Gastrocnemius medialis (tissue), 4 donors: ENCODE data around the gene MEAF6.

ENCODE experiments used
- POLR2A ChIP-seq, 2 donors: fragments of 450-650 bp; IDR thresholded peaks; one replicate each; pipeline ENCODE4 v1.6.1; 2017; ENCODE audit warnings: antibody characterized with exemption in 2 of 2, mild to moderate bottlenecking in 2 of 2, moderate library complexity in 2 of 2
- TF ChIP-seq, protein P1 (sequence below), 5 experiments: fragments of 450-650 bp in 3 of 5; fragments of 200-600 bp in 2 of 5; sonication (generic) in 2 of 5; IDR thresholded peaks in 4 of 5; conservative IDR thresholded peaks in 1 of 5; 1 replicate in 4 of 5; 2 replicates in 1 of 5; pipeline ENCODE4 v1.5.1; 2016 to 2019; ENCODE audit warnings: antibody characterized with exemption in 5 of 5, mild to moderate bottlenecking in 3 of 5, moderate library complexity in 3 of 5

DNA sequence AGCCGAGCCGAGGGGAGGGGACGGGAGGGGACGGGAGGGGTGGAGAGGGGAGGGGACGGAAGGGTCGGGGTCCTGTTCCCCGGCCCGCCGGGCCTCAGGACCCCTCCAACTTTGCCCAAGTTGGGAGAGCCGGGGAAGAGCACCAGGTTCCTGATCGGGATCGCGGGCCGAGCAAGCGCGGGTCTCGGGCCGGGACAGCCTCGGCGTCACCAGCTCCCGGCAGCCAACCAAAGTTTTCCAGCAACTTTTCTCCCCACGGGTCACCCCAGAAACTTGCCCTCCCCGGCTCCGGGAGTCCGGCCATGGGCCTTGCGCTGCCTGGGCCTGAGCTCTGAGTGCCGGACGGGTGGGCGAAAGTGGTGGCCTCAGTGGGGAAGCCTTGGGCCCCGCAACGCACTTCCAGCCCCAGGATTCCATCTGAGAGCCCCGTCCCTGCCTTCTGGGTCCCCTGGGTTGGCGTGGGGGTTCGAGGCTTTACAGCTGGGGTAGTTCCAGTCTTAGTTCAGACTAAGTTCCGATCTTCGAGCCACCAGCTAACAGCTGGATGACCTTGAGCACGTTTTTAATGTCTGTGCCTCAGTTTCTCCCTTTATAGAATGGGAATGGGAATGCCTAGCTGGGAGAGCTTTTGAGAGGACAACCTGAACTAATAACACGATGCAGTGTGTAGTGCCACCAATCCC is 39.7 kb downstream of the MEAF6 start:
- TF ChIP-seq POLR2A (IDR thresholded peaks at IDR 0.05): no peak
- TF ChIP-seq, protein P1, sequence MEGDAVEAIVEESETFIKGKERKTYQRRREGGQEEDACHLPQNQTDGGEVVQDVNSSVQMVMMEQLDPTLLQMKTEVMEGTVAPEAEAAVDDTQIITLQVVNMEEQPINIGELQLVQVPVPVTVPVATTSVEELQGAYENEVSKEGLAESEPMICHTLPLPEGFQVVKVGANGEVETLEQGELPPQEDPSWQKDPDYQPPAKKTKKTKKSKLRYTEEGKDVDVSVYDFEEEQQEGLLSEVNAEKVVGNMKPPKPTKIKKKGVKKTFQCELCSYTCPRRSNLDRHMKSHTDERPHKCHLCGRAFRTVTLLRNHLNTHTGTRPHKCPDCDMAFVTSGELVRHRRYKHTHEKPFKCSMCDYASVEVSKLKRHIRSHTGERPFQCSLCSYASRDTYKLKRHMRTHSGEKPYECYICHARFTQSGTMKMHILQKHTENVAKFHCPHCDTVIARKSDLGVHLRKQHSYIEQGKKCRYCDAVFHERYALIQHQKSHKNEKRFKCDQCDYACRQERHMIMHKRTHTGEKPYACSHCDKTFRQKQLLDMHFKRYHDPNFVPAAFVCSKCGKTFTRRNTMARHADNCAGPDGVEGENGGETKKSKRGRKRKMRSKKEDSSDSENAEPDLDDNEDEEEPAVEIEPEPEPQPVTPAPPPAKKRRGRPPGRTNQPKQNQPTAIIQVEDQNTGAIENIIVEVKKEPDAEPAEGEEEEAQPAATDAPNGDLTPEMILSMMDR (IDR thresholded peaks at IDR 0.05 in 4 of 5, conservative IDR thresholded peaks at IDR 0.05 in 1 of 5): no peak
